Naive thymus-derived CD4-positive, alpha-beta T cell (primary cell): ENCODE measurements around the gene ANKDD1B. TPM values are rescaled to one million over a fixed set of nuclear protein-coding genes. Genes with fewer than 3 reads are reported as not detected.
A peak's percentile ranks its signal among the peaks of the same experiment; 100 is the strongest.
"Not testable (repeated sequence)": the region's sequence is repeated elsewhere in the genome, so short reads cannot be mapped to it uniquely, and the experiment has no call there.

Source experiments
- ATAC-seq: fragments of 150-1000 bp; cut with Tn5 transposase; 2 replicates; pipeline ENCODE4 v1.10.0; 2021; ENCODE audit warnings: mild to moderate bottlenecking, moderate library complexity
- CTCF ChIA-PET: fragments of 350-600 bp; sonication (Branson Sonifier 250); formaldehyde crosslinking; loops from one replicate; lab custom pipeline; 2021; ENCODE audit warnings: antibody characterized with exemption; lab: Charles Lee
- POLR2A ChIA-PET: fragments of 350-600 bp; sonication (Branson Sonifier 250); formaldehyde crosslinking; loops from one replicate; lab custom pipeline; 2021; ENCODE audit warnings: antibody characterized with exemption, inconsistent platforms; lab: Charles Lee
- DNase-seq, 9 donors: peaks; one replicate each; pipeline versions ENCODE4 v3.0.0 to v3.0.0-alpha.2; 2020 to 2022; ENCODE audit warnings: mixed read lengths in 1 of 9
- H3K27ac ChIP-seq: one replicate; pipeline ENCODE4 v1.7.0; 2013; ENCODE audit warnings: mild to moderate bottlenecking, low read depth, low read length, moderate library complexity
- H3K27me3 ChIP-seq, 2 donors: one replicate each; pipeline ENCODE4 v1.7.0; 2013; ENCODE audit warnings: low read length in 2 of 2, mild to moderate bottlenecking in 2 of 2, moderate library complexity in 2 of 2; ENCODE audit not compliant: control insufficient read depth in 2 of 2, insufficient read depth in 2 of 2
- H3K36me3 ChIP-seq, 3 experiments: 1 replicate in 2 of 3; 2 replicates in 1 of 3; pipeline ENCODE4 v1.7.0; 2013; ENCODE audit warnings: low read length in 3 of 3, mild to moderate bottlenecking in 3 of 3, moderate library complexity in 1 of 3; ENCODE audit not compliant: insufficient read depth in 3 of 3, control insufficient read depth in 2 of 3
- H3K4me1 ChIP-seq, 2 donors: one replicate each; pipeline ENCODE4 v1.7.0; 2013; ENCODE audit warnings: low read length in 2 of 2, mild to moderate bottlenecking in 2 of 2, moderate library complexity in 1 of 2; ENCODE audit not compliant: control insufficient read depth in 2 of 2, insufficient read depth in 2 of 2
- H3K4me3 ChIP-seq: 2 replicates; pipeline ENCODE4 v1.7.0; 2013; ENCODE audit warnings: mild to moderate bottlenecking, low read length
- H3K9me3 ChIP-seq, 3 experiments: 1 replicate in 2 of 3; 2 replicates in 1 of 3; pipeline ENCODE4 v1.7.0; 2013; ENCODE audit warnings: low read length in 3 of 3; ENCODE audit not compliant: control insufficient read depth in 2 of 3
- H3K27ac Mint-ChIP-seq, 9 donors: one replicate each; pipeline ENCODE4 v1.8.0; 2020 to 2022; ENCODE audit warnings: mixed read lengths in 9 of 9, mild to moderate bottlenecking in 8 of 9, moderate library complexity in 5 of 9, inconsistent platforms in 2 of 9
- H3K27me3 Mint-ChIP-seq, 5 donors: one replicate each; pipeline ENCODE4 v1.8.0; 2021 to 2022; ENCODE audit warnings: mixed read lengths in 5 of 5, mild to moderate bottlenecking in 1 of 5
- H3K36me3 Mint-ChIP-seq, 5 donors: one replicate each; pipeline ENCODE4 v1.8.0; 2020 to 2022; ENCODE audit warnings: mixed read lengths in 5 of 5, mild to moderate bottlenecking in 3 of 5, inconsistent platforms in 1 of 5
- H3K4me1 Mint-ChIP-seq, 7 donors: one replicate each; pipeline ENCODE4 v1.8.0; 2020 to 2022; ENCODE audit warnings: mixed read lengths in 7 of 7, mild to moderate bottlenecking in 3 of 7, inconsistent platforms in 1 of 7
- H3K4me3 Mint-ChIP-seq, 10 donors: one replicate each; pipeline ENCODE4 v1.8.0; 2020 to 2022; ENCODE audit warnings: mild to moderate bottlenecking in 10 of 10, mixed read lengths in 10 of 10, moderate library complexity in 6 of 10, inconsistent platforms in 2 of 10
- H3K9me3 Mint-ChIP-seq, 11 donors: one replicate each; pipeline ENCODE4 v1.8.0; 2020 to 2022; ENCODE audit warnings: mixed read lengths in 11 of 11, mild to moderate bottlenecking in 4 of 11, inconsistent platforms in 1 of 11, moderate library complexity in 1 of 11
- intact Hi-C, 2 donors: fragments of 100-400 bp; cut with micrococcal nuclease; formaldehyde crosslinking; loops; one replicate each; pipeline ENCODE4 v1.15.1; 2023
- polyA plus RNA-seq, 2 donors: library from polyadenylated mRNA; unstranded; fragments of 300-500 nt; fragmentation: Illumina TruSeq; gene quantifications; one replicate each; pipeline ENCODE4 v1.2.3, GENCODE V29; 2021
- total RNA-seq, 6 experiments: library from RNA in 5 of 6; stranded (reverse) in 5 of 6; gene quantifications; 1 replicate in 5 of 6; 2 replicates in 1 of 6; pipeline ENCODE4 v1.2.3 and lab custom pipeline; 2021 to 2026

Gene ANKDD1B
- total and polyA plus RNA-seq, 7 experiments from 2014 or later = 0.12 to 0.70 (median 0.36) TPM; not detected in 1

DNA sequence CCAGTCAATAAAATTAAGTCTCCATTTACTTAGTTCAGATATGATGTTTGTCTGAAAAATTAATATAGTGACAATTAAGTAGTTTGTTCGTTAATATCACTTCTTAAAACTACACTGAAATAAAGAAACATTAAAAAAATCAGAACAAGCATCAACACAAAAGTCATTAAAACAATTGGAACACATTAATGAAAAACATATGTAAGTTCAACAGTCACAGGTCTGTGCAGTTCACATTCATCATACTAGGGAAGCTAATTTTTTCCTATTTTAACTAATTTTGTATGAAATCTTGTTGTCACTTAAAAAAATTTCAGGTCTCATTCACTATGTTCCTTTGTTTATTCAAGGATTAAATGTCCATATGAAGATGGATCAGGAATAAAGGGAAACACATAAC lies 83.5 kb downstream of the ANKDD1B start:
- H3K27ac ChIP-seq = no peak overlapping the region
- DNase-seq = no peak
- Mint-ChIP-seq H3K27ac (no peak overlapping the region), H3K4me3 (no peak overlapping the region), H3K27me3 (no peaks in the 10 kb centered on the region), H3K9me3 (peaks cover 0 to 2% (median 0%) of the 10 kb centered on the region in 11 donors), H3K36me3 (peaks cover 5 to 37% (median 22%) of the 10 kb centered on the region in 5 donors), H3K4me1 (peaks cover 3 to 14% (median 5%) of the 10 kb centered on the region in 7 donors)
- H3K27me3 ChIP-seq = no peaks in the 10 kb centered on the region
- CTCF ChIA-PET = no interaction called here
- H3K4me1 ChIP-seq = peaks cover 0 to 5% of the 10 kb centered on the region in 2 donors
- intact Hi-C loops = no loop called here
- no peak for ATAC-seq
- POLR2A ChIA-PET = no interaction called here
- peaks cover 0 to 19% (median 6%) of the 10 kb centered on the region in 3 experiments for H3K36me3 ChIP-seq
- no peaks in the 10 kb centered on the region for H3K9me3 ChIP-seq
- no peak overlapping the region for H3K4me3 ChIP-seq

DNA sequence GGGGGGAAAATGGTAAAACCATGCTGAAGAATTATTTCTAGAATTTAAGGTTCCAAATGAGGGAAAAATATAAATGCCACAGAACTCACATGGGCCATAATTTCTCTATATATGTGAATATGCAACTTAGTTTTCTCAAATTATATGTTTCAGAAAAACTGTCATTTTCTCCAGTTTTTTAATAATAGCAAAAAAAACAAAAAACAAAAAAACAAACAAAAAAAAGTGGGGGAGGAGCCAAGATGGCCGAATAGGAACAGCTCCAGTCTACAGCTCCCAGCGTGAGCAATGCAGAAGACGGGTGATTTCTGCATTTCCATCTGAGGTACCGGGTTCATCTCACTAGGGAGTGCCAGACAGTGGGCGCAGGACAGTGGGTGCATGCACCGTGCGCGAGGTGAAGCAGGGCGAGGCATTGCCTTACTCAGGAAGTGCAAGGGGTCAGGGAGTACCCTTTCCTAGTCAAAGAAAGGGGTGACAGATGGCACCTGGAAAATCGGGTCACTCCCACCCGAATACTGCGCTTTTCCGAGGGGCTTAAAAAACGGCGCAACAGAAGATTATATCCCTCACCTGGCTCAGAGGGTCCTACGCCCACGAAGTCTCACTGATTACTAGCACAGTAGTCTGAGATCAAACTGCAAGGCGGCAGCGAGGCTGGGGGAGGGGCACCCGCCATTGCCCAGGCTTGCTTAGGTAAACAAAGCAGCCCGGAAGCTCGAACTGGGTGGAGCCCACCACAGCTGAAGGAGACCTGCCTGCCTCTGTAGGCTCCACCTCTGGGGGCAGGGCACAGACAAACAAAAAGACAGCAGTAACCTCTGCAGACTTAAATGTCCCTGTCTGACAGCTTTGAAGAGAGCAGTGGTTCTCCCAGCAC lies 84.5 kb downstream of the ANKDD1B start:
- intact Hi-C loops, H3K9me3 ChIP-seq, H3K27me3 ChIP-seq, H3K4me3 ChIP-seq, CTCF ChIA-PET, DNase-seq, H3K4me1 ChIP-seq, H3K27me3 Mint-ChIP-seq, H3K9me3 Mint-ChIP-seq, ATAC-seq, H3K27ac Mint-ChIP-seq, POLR2A ChIA-PET, H3K27ac ChIP-seq, H3K4me3 Mint-ChIP-seq: not testable (repeated sequence)
- H3K36me3 Mint-ChIP-seq = peaks cover 5 to 35% (median 22%) of the 10 kb centered on the region in 5 donors
- H3K36me3 ChIP-seq = peaks cover 0 to 17% (median 6%) of the 10 kb centered on the region in 3 experiments
- peaks cover 3 to 12% (median 5%) of the 10 kb centered on the region in 7 donors for H3K4me1 Mint-ChIP-seq

DNA sequence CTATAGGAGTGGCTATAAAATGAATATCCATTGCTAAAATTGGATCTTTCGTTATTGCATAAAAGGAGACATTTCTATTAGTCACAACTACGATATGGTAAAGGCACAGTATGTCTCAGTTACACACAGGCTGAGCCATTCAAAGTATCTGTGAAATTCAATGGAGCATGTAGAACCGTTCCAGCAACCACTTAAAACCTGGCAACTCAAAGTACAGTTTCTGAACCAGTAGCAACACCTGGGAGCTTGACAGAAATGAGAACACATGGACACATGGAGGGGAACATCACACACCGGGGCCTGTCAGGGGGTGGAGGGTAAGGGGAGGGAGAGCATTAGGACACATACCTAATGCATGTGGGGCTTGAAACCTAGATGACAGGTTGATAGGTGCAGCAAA lies 90.6 kb downstream of the ANKDD1B start:
- Histone ChIP-seq H3K4me1 (no peaks in the 10 kb centered on the region), H3K9me3 (no peaks in the 10 kb centered on the region), H3K27me3 (no peaks in the 10 kb centered on the region), H3K36me3 (peaks cover 11 to 22% (median 13%) of the 10 kb centered on the region in 3 experiments), H3K4me3 (no peak overlapping the region), H3K27ac (no peak overlapping the region)
- H3K27me3 Mint-ChIP-seq = no peaks in the 10 kb centered on the region
- no peak for DNase-seq
- CTCF ChIA-PET = no interaction called here
- H3K9me3 Mint-ChIP-seq = peaks cover 0 to 2% (median 0%) of the 10 kb centered on the region in 11 donors
- peaks cover 3 to 19% (median 7%) of the 10 kb centered on the region in 7 donors for H3K4me1 Mint-ChIP-seq
- POLR2A ChIA-PET = no interaction called here
- peaks cover 10 to 43% (median 35%) of the 10 kb centered on the region in 5 donors for H3K36me3 Mint-ChIP-seq
- ATAC-seq = no peak
- intact Hi-C loops = no loop called here
- H3K27ac Mint-ChIP-seq = peak overlapping the region in 1 of 9 donors; percentile 31
- no peak overlapping the region for H3K4me3 Mint-ChIP-seq

DNA sequence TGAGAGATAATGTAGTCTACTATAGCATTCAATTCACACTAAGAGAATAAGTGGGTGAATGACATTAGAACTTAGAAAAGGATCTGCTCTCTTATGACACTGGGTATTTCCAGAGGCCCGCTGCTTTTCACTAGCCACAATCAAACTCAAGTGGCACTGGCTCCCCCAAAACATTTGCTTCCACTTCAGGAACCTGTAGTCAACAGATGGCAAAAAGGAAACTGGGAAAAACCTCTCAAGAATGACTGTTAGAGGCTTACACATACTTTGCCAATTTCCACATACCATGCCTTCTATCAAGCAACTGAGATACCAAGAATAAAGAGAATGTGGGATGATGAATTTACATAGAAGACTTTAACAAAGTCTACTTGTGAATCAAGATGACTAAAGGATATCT lies 94.8 kb downstream of the ANKDD1B start:
- peaks cover 4 to 45% (median 27%) of the 10 kb centered on the region in 5 donors for H3K36me3 Mint-ChIP-seq
- H3K27ac Mint-ChIP-seq = no peak overlapping the region
- POLR2A ChIA-PET = no interaction called here

DNA sequence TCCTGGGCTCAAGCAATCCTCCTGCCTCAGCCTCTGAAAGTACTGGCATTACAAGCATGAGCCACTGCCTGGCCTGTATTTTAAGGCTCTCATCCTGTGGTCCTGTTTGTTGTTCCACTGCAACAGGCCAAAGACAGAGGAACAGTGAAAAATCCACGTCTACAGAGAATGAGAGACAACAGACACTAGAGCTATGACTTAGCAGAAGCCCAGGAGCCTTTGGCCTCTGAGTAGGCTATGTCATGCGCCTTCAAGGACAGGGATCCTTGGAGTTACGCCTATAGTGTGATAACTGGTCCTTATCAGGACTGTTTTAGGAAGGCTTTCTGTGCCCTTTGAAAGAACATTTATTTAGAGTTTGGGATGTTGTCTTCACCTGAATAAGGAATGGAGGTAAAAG lies 95.5 kb downstream of the ANKDD1B start:
- intact Hi-C loops = no loop called here
- no peaks in the 10 kb centered on the region for H3K4me1 ChIP-seq
- peaks cover 2 to 20% (median 16%) of the 10 kb centered on the region in 7 donors for H3K4me1 Mint-ChIP-seq
- H3K9me3 Mint-ChIP-seq = no peaks in the 10 kb centered on the region
- no peak overlapping the region for H3K27ac Mint-ChIP-seq
- POLR2A ChIA-PET = no interaction called here
- no peak overlapping the region for H3K27ac ChIP-seq
- no peak overlapping the region for H3K4me3 Mint-ChIP-seq
- CTCF ChIA-PET = interaction anchor here (1.0 kb wide), 1 partner anchor 26 kb away, joined by 3 read pairs; no protein-coding TSS in a partner anchor
- no peaks in the 10 kb centered on the region for H3K9me3 ChIP-seq
- no peak for ATAC-seq
- no peak for DNase-seq
- H3K27me3 Mint-ChIP-seq = no peaks in the 10 kb centered on the region
- peaks cover 4 to 44% (median 26%) of the 10 kb centered on the region in 5 donors for H3K36me3 Mint-ChIP-seq
- peaks cover 10 to 29% (median 11%) of the 10 kb centered on the region in 3 experiments for H3K36me3 ChIP-seq
- H3K27me3 ChIP-seq = no peaks in the 10 kb centered on the region
- no peak overlapping the region for H3K4me3 ChIP-seq

More for the DNA sequence above, 94.8 kb downstream of the ANKDD1B start:
- peaks cover 11 to 31% (median 13%) of the 10 kb centered on the region in 3 experiments for H3K36me3 ChIP-seq
- no peaks in the 10 kb centered on the region for H3K4me1 ChIP-seq
- DNase-seq (no peak), ATAC-seq (no peak)
- H3K9me3 ChIP-seq = no peaks in the 10 kb centered on the region
- Mint-ChIP-seq H3K9me3 (peaks cover 0 to 2% (median 0%) of the 10 kb centered on the region in 11 donors), H3K27me3 (no peaks in the 10 kb centered on the region), H3K4me3 (no peak overlapping the region), H3K4me1 (peaks cover 0 to 17% (median 12%) of the 10 kb centered on the region in 7 donors)
- H3K4me3 ChIP-seq = no peak overlapping the region
- intact Hi-C loops = no loop called here
- H3K27ac ChIP-seq = no peak overlapping the region
- H3K27me3 ChIP-seq = no peaks in the 10 kb centered on the region
- CTCF ChIA-PET = no interaction called here

DNA sequence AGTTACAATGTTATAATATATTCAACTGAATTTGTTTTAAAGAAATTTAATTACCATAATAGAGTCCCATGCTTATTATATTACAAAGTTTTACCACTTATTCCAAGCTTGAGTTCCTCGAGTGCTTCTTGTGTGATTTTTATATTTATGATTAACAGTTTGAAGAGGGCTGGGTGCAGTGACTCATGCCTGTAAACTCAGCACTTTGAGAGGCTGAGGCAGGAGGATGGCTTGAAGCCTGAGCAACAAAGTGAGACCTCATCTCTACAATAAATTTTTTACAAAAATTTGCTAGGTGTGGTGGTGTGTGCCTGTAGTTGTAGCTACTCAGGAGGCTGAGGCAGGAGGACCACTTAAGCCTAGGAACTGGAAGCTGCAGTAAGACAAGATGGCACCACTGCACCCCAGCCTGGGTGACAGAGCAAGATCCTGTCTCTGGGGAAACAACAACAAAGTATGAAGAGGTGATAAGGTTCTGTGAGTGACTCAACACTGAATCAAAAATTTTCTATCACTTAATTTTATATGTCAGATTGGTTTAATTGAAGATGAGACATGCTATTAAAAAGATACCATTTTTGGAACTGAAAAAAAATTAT lies 96.8 kb downstream of the ANKDD1B start:
- ATAC-seq (no peak), DNase-seq (no peak)
- Histone ChIP-seq H3K9me3 (no peaks in the 10 kb centered on the region), H3K27ac (no peak overlapping the region), H3K36me3 (peaks cover 0 to 21% (median 2%) of the 10 kb centered on the region in 3 experiments), H3K27me3 (no peaks in the 10 kb centered on the region), H3K4me3 (no peak overlapping the region), H3K4me1 (no peaks in the 10 kb centered on the region)
- ChIA-PET POLR2A (no interaction called here), CTCF (interaction anchor here (0.6 kb wide), 1 partner anchor 378 kb away, joined by 3 read pairs; no protein-coding TSS in a partner anchor)
- Mint-ChIP-seq H3K36me3 (peaks cover 0 to 34% (median 14%) of the 10 kb centered on the region in 5 donors), H3K9me3 (no peaks in the 10 kb centered on the region), H3K27me3 (no peaks in the 10 kb centered on the region), H3K27ac (no peak overlapping the region), H3K4me3 (no peak overlapping the region), H3K4me1 (peaks cover 2 to 23% (median 16%) of the 10 kb centered on the region in 7 donors)
- intact Hi-C loops = no loop called here
